Fibroblast of upper back skin (primary cell): Measurements from ENCODE around the gene ARMC5.

Experiments used
- DNase-seq: peaks from one replicate; pipeline ENCODE4 v3.0.0-alpha.2; 2013

Gene ARMC5

GRCh38 chr16:31464348-31464769 lies 5.1 kb downstream of the ARMC5 start:
- no peak for DNase-seq

GRCh38 chr16:31464781-31465260 lies 5.5 kb downstream of the ARMC5 start:
- no peak for DNase-seq

- no peak for DNase-seq
Observed at GRCh38 chr16:31465788-31466370, 6.6 kb downstream of the ARMC5 start.

GRCh38 chr16:31466381-31466841 lies 7.1 kb downstream of the ARMC5 start:
- DNase-seq, result no peak

GRCh38 chr16:31467151-31467773 lies 8.0 kb downstream of the ARMC5 start:
- no peak for DNase-seq

- no peak for DNase-seq
Observed at GRCh38 chr16:31467858-31468257, 8.6 kb downstream of the ARMC5 start.

- no peak for DNase-seq
Observed at GRCh38 chr16:31470615-31471014, 11.3 kb downstream of the ARMC5 start.

GRCh38 chr16:31471241-31471874 lies 12.1 kb downstream of the ARMC5 start:
- DNase-seq, result no peak

- DNase-seq, result peak; percentile 92
Observed at GRCh38 chr16:31471875-31472708, 12.8 kb downstream of the ARMC5 start, which contains the start of gene TGFB1I1. Gene TGFB1I1 (plus strand): TSS chr16:31472152. CDS start chr16:31472189, 37 bp downstream.

- DNase-seq, result peak; percentile 95
Observed at GRCh38 chr16:31472709-31473203, 13.5 kb downstream of the ARMC5 start.

GRCh38 chr16:31473264-31473984 lies 14.1 kb downstream of the ARMC5 start:
- DNase-seq, result no peak

- peak; percentile 86 for DNase-seq
Observed at GRCh38 chr16:31474173-31474714, 14.9 kb downstream of the ARMC5 start.

GRCh38 chr16:31474773-31475738 lies 15.8 kb downstream of the ARMC5 start:
- no peak for DNase-seq

- DNase-seq, result no peak
Observed at GRCh38 chr16:31475946-31476302, 16.6 kb downstream of the ARMC5 start.

- DNase-seq, result no peak
Observed at GRCh38 chr16:31476303-31477219, 17.3 kb downstream of the ARMC5 start.

GRCh38 chr16:31477220-31478216 lies 18.2 kb downstream of the ARMC5 start:
- no peak for DNase-seq

GRCh38 chr16:31478956-31479355 lies 19.7 kb downstream of the ARMC5 start:
- no peak for DNase-seq

- DNase-seq, result no peak
Observed at GRCh38 chr16:31479751-31480150, 20.4 kb downstream of the ARMC5 start.
